ENCODE measurements around the gene ST8SIA3. TPM values are rescaled to one million over a fixed set of nuclear protein-coding genes. Genes with fewer than 3 reads are reported as not detected.

ST8SIA3 gene, protein sequence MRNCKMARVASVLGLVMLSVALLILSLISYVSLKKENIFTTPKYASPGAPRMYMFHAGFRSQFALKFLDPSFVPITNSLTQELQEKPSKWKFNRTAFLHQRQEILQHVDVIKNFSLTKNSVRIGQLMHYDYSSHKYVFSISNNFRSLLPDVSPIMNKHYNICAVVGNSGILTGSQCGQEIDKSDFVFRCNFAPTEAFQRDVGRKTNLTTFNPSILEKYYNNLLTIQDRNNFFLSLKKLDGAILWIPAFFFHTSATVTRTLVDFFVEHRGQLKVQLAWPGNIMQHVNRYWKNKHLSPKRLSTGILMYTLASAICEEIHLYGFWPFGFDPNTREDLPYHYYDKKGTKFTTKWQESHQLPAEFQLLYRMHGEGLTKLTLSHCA
- not detected in 2 replicates for total RNA-seq

DNA sequence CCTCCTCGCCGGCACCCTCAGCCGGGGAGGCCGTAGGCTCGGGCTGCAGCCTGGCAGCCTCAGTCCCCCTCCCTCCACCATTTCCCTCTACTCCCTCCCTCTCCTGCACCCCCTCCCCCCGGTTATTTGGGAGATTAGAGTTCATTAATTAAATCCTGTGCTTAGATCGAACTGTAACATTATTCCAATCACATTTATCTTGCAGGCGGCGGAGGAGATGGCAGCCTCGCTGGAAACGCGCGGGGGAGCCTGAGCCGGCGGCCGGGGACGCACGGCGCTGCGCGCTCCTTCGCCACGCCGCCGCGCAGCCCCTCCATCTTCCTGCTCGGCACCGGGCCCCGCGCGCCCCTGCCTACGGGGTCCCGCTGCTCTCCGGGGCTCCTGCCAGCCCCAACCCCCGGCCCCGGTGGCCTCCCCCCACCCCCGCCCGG is at the start of gene ST8SIA3:
Gene ST8SIA3, plus strand, starts transcription at position 287 of the 431 bp plus-strand sequence. CDS start 290 bp downstream, outside the sequence.
- intact Hi-C loops (cut with micrococcal nuclease): loop anchor here (5.0 kb wide), 1 partner anchor 85 kb away; the partner anchor contains the start of gene ONECUT2

DNA sequence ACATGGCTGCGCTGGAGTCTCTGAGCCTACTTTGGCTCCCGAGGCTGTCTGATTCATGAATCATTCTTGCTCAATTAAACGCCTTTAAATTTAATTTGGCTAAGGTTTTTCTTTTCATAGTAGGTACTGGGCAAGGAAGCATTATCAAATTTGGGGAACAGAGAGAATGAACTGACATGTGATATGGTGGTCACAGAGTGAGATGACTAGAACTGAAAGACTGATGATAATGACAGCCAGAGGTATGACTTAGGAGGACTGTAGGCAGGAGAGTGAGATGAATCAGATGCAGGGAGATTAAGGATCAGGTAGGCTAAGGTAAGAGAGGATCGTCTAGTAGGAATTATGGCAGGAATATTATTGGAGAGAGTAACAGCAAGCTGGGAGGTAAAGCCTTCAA is 40.9 kb upstream of the ST8SIA3 start:
- intact Hi-C loops (cut with micrococcal nuclease): no loop called here

DNA sequence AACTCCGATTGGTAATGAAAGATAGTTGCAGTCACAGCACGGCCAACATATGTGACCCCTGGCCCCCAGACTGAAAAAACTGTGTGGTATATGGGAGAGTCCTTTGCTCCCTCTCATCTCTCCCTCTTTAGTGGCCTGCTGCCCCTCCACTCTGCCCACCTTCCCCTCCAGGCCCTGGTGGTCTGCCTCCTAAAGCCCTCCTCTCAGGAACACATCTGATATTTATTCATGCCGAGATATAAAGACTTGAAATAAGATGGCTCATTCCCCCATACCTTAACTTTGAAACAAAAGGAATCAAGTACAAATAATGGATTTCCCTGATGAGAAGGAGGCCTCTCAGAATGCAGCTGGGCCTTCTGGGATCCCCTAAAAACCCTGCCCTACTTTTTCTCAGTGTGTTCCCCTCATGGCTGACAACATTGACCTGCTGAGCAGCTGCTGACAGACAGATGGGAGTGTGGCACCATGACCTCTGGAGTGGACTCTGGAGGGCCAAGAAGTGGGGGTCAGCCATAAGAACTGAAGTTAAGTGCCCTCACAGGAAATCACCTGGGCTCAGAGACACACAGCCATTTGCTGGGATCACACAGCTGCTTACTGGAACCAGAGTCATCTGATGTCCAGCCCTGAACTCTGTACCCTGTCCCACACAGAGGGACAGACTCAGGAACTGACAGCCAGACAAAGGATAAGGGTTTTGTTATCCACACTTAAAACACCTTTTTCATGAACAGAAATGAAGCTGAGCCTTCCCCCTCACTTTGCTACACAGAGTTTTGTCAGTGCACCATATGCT is 39.8 kb upstream of the ST8SIA3 start:
- intact Hi-C loops (cut with micrococcal nuclease): no loop called here

DNA sequence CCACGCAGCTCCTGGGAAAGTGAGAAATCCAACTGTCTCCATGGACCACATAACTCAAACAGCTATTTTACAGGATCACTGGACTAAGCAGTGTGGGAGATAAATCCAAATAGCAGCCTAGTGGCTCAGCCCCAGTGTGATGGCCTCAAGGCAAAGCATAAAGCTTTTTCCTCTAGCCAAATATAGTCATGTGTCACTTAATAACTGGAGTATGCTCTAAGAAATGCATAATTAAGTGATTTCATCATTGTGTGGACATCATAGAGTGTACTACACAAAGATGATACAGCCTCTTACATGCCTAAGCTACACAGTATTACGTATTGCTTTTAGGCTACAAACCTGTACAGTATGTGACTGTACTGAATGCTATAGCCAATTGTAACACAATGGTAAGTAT is 31.8 kb upstream of the ST8SIA3 start:
- intact Hi-C loops (cut with micrococcal nuclease): no loop called here

DNA sequence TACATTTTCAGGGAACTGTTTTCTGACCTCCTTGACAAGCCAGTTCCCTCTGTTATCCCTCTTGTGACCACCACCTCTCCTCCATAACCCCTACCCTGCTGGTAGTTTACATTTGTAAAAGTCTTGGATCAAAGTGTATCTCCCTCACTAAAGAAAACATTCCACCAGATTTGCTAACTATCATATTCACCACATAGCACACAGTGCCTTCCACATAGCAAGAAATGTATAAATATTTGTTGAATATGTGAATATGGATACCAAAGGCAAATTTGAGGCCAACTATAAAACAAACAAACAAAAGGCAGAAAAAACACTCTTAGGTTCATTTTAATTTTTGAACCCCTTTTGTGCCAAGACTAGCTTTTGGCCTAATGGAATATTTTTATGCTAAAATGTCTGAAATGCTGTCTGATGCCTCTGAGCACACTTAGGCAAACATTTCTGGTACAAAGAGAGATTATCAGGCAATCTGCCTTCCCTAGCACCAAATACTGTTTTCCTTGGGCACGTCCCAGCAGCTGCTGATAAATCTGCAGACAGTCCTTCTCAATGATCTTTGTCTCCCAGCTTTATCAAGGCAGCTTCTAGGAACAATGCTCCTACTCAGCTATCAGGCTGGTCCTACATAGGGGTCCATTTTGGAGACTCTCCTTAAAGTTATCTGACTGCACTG is 26.7 kb upstream of the ST8SIA3 start:
- intact Hi-C loops (cut with micrococcal nuclease): no loop called here

DNA sequence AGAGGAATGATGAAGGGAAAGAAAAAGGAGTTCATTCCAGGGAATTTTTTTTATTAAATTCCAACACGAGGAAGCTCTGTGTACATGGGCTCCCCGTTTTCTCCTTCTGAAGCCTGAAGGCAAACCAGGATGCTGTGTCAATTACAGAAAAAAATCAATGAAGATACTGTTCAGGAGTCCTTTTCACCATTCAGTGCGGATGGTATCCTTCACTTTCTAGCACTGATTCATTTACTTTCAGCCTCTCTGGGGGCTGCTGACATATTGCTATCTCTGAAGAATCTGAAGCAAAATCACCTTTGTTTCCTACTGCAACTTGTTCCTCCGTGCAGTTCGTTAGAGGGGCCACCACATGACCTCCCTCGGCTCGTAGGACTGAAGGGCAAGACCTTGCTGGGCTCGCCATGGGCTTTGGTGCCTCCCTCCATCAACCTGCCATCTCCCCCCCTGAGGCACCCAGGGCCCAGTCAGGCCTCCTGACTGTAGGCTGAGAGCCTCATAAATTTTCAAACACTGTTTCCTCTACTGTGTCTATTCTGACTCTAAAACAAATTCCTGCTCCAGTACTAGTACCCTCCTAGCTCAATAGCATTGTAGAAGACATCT is 25.5 kb upstream of the ST8SIA3 start:
- intact Hi-C loops (cut with micrococcal nuclease): no loop called here

DNA sequence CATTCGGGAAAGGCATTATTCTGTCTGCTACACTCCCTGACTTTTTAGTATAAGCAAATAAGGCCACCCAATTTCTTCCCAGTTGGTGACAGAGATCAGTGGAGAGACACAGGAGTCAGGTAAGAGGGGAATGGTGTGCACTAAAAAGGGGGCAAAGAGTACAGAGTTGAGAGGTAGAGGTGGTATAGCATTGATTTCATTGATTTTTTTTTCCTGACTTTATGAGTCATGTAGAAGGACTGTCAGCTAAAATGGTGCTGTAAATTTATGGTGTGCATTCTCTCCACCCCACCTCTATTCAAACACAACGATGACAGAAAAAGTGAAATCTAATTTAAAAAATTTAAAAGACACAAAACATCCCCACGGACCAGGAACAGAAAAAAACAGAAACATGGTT is 23.7 kb upstream of the ST8SIA3 start:
- intact Hi-C loops (cut with micrococcal nuclease): no loop called here

DNA sequence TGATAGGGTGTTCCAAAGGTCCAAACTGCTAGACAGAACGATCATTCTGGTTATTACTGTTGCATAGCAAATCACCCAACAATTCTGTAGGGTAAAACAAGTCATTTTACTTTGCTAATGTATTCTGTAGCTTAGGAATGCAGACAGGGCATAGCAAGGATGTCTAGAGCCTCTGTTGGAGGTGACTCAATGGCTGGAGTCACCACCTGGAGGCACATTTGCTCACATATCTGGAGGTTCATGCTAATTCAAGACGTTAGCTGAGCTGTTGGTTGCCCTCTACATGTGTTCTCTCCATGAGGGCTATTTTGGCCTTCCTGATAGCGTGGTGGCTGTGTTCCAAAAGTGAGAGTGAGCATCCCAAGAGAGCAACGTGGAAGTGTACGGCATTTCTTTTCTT is 22.5 kb upstream of the ST8SIA3 start:
- intact Hi-C loops (cut with micrococcal nuclease): no loop called here

DNA sequence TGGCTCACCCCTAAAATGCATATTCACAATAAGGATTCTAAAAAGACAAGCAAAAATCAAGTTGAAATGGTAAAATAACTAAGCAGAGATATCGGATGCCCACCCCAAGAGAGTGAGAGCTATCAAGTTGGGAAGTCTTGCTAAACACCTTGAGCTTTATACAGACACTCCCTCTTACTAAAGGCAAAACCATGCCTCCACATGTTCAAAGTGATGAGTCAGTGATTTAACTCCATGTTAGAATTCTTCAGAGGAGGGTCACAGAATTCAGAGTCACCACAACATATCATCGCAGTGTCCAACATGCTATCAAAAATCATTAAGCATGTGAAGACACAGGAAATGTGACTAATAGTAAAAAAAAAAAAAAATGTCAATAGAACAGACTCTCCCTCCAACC is 20.6 kb upstream of the ST8SIA3 start:
- intact Hi-C loops (cut with micrococcal nuclease): no loop called here

DNA sequence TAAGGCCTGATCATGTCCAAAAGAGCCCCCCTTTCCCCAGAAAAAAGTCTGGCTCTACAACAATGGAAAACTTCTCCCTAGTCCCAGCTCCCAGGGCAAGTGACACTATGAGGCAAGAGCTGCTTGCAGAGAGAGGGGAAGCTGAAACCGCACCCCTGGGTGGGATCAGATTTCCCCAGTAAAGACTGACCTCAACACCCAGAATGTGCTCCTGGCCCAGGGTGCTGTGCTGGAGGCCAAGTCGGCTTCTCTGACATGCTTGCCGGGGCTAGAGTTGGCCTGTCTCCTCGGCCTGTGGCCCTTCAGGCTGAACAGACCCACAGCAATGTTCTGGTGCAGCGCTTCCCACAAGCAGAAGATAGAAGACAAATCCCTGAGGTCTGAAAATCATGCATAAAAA is 18.4 kb upstream of the ST8SIA3 start:
- intact Hi-C loops (cut with micrococcal nuclease): no loop called here

DNA sequence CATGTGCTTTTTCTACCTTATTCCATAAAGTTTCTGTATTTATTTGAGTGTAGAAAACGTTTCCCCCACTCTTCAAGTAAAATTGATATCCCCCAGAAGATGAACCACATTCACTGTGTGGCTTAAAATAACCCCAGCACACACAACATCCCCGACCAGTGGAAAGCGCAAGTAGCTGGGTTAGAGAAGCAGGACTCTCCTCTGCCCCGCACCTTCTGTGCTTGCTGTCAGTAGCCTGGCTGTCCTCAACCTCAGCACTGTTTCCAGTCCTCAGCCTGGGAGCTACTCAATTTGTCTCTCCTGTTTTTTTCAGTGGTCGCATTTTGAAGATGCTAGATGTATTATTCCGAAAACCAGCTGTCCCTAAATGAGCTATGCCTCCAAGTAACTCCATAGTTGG is 18.0 kb upstream of the ST8SIA3 start:
- intact Hi-C loops (cut with micrococcal nuclease): no loop called here

DNA sequence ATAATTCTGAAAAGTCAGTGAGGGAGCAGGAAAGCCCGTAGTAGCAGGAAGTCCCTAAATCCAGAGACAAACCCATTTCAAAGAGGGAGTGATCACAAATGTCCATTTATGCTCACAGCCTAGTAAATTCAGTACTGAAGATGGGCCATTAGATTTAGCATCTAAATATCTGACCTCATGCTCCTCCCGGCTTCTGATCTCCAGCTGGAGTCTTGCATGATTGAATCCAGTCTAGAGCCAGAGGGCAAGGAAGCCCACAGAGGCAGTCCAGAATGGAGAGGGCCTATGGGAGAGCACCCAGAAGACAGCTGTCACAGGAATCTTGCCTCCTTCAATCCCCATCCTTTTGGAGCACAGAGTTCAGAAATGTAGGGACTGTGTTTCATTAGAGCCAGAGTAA is 16.0 kb upstream of the ST8SIA3 start:
- intact Hi-C loops (cut with micrococcal nuclease): no loop called here

DNA sequence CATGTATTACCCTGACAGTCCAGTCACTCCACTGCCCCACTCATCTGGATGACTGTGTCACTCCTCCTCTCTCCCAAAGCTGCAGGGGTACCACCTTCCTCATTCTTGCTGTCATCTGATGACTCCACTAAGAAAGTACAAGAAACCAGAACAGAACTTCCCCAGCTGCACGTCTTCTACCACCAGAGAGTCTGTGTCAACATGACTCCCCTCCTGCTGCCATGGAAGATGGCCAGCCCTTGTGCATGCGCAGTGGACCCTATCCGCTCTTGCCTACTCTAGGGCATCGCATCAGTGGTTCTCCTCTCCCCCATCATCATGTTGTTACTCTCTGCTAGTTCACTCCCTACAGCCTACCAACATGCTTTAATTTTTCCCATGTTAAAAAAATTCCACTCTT is 14.5 kb upstream of the ST8SIA3 start:
- intact Hi-C loops (cut with micrococcal nuclease): no loop called here

DNA sequence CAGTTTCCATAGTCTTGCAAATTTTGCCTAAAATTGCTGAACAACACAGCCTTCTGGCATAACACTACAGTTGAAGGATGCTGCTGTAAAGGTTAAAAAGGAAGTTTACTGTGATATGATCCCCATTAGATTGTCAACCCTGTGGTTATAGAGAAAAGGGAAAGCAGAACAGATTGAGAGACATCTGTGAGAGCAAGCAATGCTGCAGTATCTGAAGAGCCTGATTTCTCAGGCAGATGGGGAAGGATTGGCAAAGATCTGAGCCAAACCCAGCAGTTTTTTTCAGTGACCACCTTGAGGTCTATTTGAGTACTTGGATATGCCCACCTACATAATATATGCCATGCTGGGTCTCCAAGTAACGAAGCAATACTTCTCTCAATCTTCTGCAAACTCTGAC is 8.5 kb upstream of the ST8SIA3 start:
- intact Hi-C loops (cut with micrococcal nuclease): no loop called here

DNA sequence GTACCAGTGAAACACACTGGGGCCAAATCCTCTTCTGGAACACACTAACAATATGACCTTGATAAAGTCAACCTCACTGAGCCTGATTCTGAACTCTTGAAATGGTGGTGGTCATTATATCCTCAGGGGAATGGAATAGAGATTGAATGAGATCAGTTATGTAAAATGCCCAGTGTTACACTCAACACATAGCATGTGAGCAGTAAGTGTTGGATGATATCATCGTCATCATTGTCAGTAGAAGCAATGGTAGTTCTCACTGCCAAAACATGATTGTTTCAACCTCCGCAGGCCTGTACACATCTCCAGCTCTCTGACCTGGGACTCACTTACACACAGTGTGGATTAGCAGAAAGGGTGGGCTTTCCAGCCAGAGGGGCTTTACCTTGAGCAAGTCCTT is 5.5 kb upstream of the ST8SIA3 start:
- intact Hi-C loops (cut with micrococcal nuclease): no loop called here

DNA sequence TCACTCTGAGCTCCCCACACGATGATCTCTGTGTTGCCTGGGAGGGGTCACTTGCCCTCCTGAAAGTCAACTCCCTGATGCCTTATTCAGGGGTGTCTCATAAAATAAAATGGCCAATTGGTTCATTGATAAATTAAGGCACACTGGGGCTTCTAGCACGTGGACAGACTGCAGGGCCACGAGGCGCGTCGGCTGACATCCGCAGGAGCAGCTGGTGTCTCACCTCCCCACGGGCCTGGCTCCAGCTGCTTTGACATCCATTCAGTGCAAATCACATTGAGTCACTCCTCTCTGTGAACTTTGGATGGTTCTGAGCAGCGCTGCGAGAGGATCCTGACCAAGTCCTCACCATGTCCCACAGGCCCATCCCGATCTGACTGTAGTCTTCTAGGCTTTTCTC is 4.6 kb upstream of the ST8SIA3 start:
- intact Hi-C loops (cut with micrococcal nuclease): no loop called here

DNA sequence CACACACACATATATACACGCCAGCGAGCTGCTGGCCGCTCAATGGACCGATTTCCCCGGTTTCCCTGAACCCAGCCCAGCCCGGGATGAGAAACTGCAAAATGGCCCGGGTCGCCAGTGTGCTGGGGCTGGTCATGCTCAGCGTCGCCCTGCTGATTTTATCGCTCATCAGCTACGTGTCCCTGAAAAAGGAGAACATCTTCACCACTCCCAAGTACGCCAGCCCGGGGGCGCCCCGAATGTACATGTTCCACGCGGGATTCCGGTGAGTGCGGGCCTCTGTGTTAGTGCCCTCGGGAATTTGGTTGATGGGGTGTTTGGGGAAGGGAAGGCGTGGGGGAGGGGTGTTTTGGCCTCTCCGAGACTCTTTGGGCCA is 392 bp downstream of the ST8SIA3 start:
- intact Hi-C loops (cut with micrococcal nuclease): loop anchor here (5.0 kb wide), 1 partner anchor 85 kb away; the partner anchor contains the start of gene ONECUT2

DNA sequence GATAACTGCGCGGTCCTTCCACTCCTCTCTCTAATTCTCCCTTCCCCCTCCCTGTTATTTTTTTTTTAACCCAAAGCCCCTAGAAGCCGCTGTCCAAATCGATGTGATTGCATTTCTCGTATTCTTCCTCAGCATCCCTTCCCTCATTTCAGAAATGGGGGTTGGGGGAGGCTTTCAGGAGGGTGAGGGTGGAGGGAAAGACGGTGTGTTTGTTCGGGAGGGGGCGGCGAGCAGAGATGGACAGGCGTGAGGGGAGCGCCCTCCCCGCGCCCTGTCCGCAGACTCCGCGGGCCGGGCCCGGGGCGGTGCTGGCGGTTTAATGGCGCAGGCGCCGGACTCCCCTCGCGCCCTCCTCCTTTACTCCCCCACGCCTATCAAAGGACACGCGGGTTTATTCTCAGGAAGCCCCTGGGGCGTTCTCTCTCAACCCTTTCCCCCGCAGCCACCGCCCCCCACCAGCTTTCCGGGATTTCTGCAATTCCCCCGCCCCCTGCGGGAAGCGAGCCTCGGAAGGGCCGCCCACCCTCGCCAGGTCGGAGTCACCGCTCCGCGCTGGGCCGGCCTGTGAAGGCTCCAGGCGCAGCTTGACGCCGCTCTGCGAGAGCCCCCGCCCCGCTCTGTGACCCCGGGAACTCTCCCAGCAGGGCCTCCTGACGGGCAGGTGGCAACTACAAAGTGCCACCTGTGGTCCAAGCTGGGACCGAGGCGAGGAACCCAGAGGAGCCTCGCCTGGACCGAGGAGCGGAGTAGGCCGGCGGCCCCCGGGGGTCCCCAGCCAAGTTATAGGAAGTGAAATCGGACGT is 981 bp downstream of the ST8SIA3 start:
- intact Hi-C loops (cut with micrococcal nuclease): loop anchor here (5.0 kb wide), 1 partner anchor 84 kb away; the partner anchor contains the start of gene ONECUT2

DNA sequence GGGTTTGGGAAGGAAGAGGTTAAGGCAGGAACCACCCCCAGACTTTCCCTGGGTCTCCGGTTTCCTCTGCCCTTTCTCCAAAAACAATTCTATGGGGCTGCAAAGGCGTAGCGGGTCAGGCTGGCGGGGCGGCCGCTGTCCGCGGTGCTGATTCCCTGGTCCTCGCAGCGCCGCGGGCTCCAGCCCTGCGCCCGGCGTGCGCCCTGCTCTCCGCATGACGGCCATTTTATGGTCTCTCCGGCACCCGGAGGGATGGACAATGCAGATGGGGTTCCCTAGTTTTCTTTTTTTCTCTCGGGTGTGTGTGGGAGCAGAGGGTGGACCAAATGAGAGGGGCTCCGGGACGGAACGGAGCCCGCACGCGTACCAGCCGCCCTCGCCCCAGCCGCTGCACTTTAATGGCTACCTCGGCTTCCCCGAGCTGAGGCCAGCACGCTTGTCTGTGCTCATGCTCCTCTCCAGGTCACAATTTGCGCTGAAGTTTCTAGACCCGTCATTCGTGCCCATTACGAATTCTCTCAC is 1.6 kb downstream of the ST8SIA3 start:
- intact Hi-C loops (cut with micrococcal nuclease): loop anchor here (5.0 kb wide), 1 partner anchor 83 kb away; the partner anchor contains the start of gene ONECUT2

DNA sequence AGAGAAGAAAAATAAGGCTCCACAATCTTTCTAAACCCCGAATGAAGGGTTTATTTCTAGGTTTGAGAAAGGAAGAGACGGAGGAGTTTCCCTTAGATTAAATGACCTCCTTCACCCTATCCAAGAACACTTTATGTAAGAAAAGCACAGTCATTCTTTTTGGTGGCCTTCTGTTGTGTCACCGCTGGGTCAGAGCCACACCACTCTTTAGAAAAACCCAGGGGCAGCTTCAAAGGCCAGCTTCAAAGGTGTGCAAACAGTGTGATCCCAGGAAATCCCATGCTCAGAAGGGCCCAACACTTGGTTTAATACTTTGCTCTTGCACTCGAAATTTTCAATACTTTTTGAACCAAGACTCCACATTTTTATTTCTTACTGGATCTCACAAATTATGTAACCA is 7.1 kb downstream of the ST8SIA3 start:
- intact Hi-C loops (cut with micrococcal nuclease): no loop called here

Data from T-helper 2 cell treated with Interferon-gamma antibody and Interleukin-4, amounts not matched to agents 100 ng/mL and 5 ng/mL, for 36 hours (primary cell).